IPS DF 6.9 (cell line): Measurements from ENCODE around the gene SLC6A19.

Experiments
- DNase-seq: peaks from one replicate; pipeline ENCODE4 v3.0.0-alpha.2; 2013; ENCODE audit warnings: low read depth, low spot score
- H3K27ac ChIP-seq: one replicate; pipeline ENCODE4 v1.5.1; 2013; ENCODE audit warnings: low read length, control low read depth
- H3K27me3 ChIP-seq: 2 replicates; pipeline ENCODE4 v1.6.1; 2013; ENCODE audit warnings: mild to moderate bottlenecking, low read length; ENCODE audit not compliant: control insufficient read depth, insufficient read depth
- H3K36me3 ChIP-seq: 2 replicates; pipeline ENCODE4 v1.6.1; 2013; ENCODE audit warnings: low read length; ENCODE audit not compliant: control insufficient read depth, insufficient read depth
- H3K4me1 ChIP-seq: 2 replicates; pipeline ENCODE4 v1.6.1; 2013; ENCODE audit warnings: low read length; ENCODE audit not compliant: control insufficient read depth, insufficient read depth
- H3K4me3 ChIP-seq: 2 replicates; pipeline ENCODE4 v1.5.1; 2013; ENCODE audit warnings: mild to moderate bottlenecking, low read length
- H3K9me3 ChIP-seq: 2 replicates; pipeline ENCODE4 v1.6.1; 2013; ENCODE audit warnings: low read length, inconsistent platforms; ENCODE audit not compliant: control insufficient read depth, insufficient read depth
- WGBS: extraction: QIAGEN DNeasy Blood & Tissue Kit; methylation state at CpG from one replicate; pipeline ENCODE4 v1.1.7; 2013; ENCODE audit warnings: mixed read lengths, missing lambda C conversion rate; ENCODE audit not compliant: insufficient read length, insufficient coverage; 5-methylcytosine and 5-hydroxymethylcytosine counted together

Gene SLC6A19

GRCh38 chr5:1230551-1230950, 29.2 kb downstream of the SLC6A19 start:
- Histone ChIP-seq H3K9me3 (no peaks in the 10 kb centered on the region), H3K27me3 (no peaks in the 10 kb centered on the region), H3K4me3 (no peak overlapping the region), H3K27ac (no peak overlapping the region), H3K36me3 (peaks cover 2% of the 10 kb centered on the region; the same call in 1 of the 2 replicates), H3K4me1 (no peaks in the 10 kb centered on the region; the same call in 1 of the 2 replicates)
- WGBS: no CpG with 5 or more reads among the region's 17 CpGs
- DNase-seq: no peak

GRCh38 chr5:1231354-1231905, 30.0 kb downstream of the SLC6A19 start:
- no peak for DNase-seq
- peaks cover 2% of the 10 kb centered on the region; the same call in 1 of the 2 replicates for H3K36me3 ChIP-seq
- H3K4me3 ChIP-seq: no peak overlapping the region
- no peaks in the 10 kb centered on the region for H3K27me3 ChIP-seq
- H3K9me3 ChIP-seq: no peaks in the 10 kb centered on the region
- no peaks in the 10 kb centered on the region; the same call in 1 of the 2 replicates for H3K4me1 ChIP-seq
- no peak overlapping the region for H3K27ac ChIP-seq
- WGBS: no CpG with 5 or more reads among the region's 13 CpGs

- no peaks in the 10 kb centered on the region; the same call in 1 of the 2 replicates for H3K4me1 ChIP-seq
- H3K27me3 ChIP-seq: no peaks in the 10 kb centered on the region
- no peak overlapping the region for H3K27ac ChIP-seq
- no peak for DNase-seq
- peaks cover 2% of the 10 kb centered on the region; the same call in 1 of the 2 replicates for H3K36me3 ChIP-seq
- no CpG with 5 or more reads among the region's 25 CpGs for WGBS
- H3K4me3 ChIP-seq: no peak overlapping the region
- no peaks in the 10 kb centered on the region for H3K9me3 ChIP-seq
Observed at GRCh38 chr5:1232780-1233179, 31.4 kb downstream of the SLC6A19 start.

- WGBS: no CpG with 5 or more reads among the region's 8 CpGs
- Histone ChIP-seq H3K27me3 (no peaks in the 10 kb centered on the region), H3K27ac (no peak overlapping the region), H3K36me3 (peaks cover 2% of the 10 kb centered on the region; the same call in 1 of the 2 replicates), H3K9me3 (no peaks in the 10 kb centered on the region), H3K4me3 (no peak overlapping the region), H3K4me1 (no peaks in the 10 kb centered on the region; the same call in 1 of the 2 replicates)
- DNase-seq: no peak
Observed at GRCh38 chr5:1235379-1235778, 34.0 kb downstream of the SLC6A19 start.

- no CpG with 5 or more reads among the region's 1 CpG for WGBS
Observed at GRCh38 chr5:1235838-1236237, 34.4 kb downstream of the SLC6A19 start.

GRCh38 chr5:1239505-1240251, 38.3 kb downstream of the SLC6A19 start:
- H3K27me3 ChIP-seq: no peaks in the 10 kb centered on the region
- H3K4me1 ChIP-seq: peaks cover 7% of the 10 kb centered on the region; the same call in 1 of the 2 replicates
- no peak overlapping the region for H3K4me3 ChIP-seq
- H3K36me3 ChIP-seq: no peaks in the 10 kb centered on the region; the same call in 1 of the 2 replicates
- H3K27ac ChIP-seq: no peak overlapping the region
- no CpG with 5 or more reads among the region's 22 CpGs for WGBS
- DNase-seq: no peak
- no peaks in the 10 kb centered on the region for H3K9me3 ChIP-seq

More at GRCh38 chr5:1235838-1236237, 34.4 kb downstream of the SLC6A19 start:
- H3K9me3 ChIP-seq: no peaks in the 10 kb centered on the region
- H3K27me3 ChIP-seq: no peaks in the 10 kb centered on the region
- H3K4me3 ChIP-seq: no peak overlapping the region
- H3K36me3 ChIP-seq: no peaks in the 10 kb centered on the region
- no peaks in the 10 kb centered on the region; the same call in 1 of the 2 replicates for H3K4me1 ChIP-seq
- DNase-seq: no peak
- H3K27ac ChIP-seq: no peak overlapping the region

GRCh38 chr5:1240496-1241260, 39.3 kb downstream of the SLC6A19 start:
- H3K36me3 ChIP-seq: no peaks in the 10 kb centered on the region; the same call in 1 of the 2 replicates
- no peak for DNase-seq
- no peaks in the 10 kb centered on the region for H3K27me3 ChIP-seq
- WGBS: no CpG with 5 or more reads among the region's 29 CpGs
- H3K27ac ChIP-seq: no peak overlapping the region
- H3K4me1 ChIP-seq: peaks cover 7% of the 10 kb centered on the region; the same call in 1 of the 2 replicates
- no peaks in the 10 kb centered on the region for H3K9me3 ChIP-seq
- no peak overlapping the region for H3K4me3 ChIP-seq

- Histone ChIP-seq H3K4me1 (peaks cover 7% of the 10 kb centered on the region; the same call in 1 of the 2 replicates), H3K4me3 (no peak overlapping the region), H3K27me3 (no peaks in the 10 kb centered on the region), H3K9me3 (no peaks in the 10 kb centered on the region), H3K36me3 (no peaks in the 10 kb centered on the region; the same call in 1 of the 2 replicates), H3K27ac (no peak overlapping the region)
- DNase-seq: no peak
- WGBS: no CpG with 5 or more reads among the region's 22 CpGs
Observed at GRCh38 chr5:1241509-1242080, 40.2 kb downstream of the SLC6A19 start.

- Histone ChIP-seq H3K4me1 (peaks cover 9% of the 10 kb centered on the region), H3K27me3 (no peaks in the 10 kb centered on the region)
- no CpG with 5 or more reads among the region's 14 CpGs for WGBS
Observed at GRCh38 chr5:1242733-1243486, 41.5 kb downstream of the SLC6A19 start.

More at GRCh38 chr5:1242733-1243486, 41.5 kb downstream of the SLC6A19 start:
- H3K4me3 ChIP-seq: no peak overlapping the region
- no peaks in the 10 kb centered on the region; the same call in 1 of the 2 replicates for H3K36me3 ChIP-seq
- DNase-seq: no peak
- no peak overlapping the region for H3K27ac ChIP-seq
- no peaks in the 10 kb centered on the region for H3K9me3 ChIP-seq
